ENCODE data around the gene CDKN2A.

DNA sequence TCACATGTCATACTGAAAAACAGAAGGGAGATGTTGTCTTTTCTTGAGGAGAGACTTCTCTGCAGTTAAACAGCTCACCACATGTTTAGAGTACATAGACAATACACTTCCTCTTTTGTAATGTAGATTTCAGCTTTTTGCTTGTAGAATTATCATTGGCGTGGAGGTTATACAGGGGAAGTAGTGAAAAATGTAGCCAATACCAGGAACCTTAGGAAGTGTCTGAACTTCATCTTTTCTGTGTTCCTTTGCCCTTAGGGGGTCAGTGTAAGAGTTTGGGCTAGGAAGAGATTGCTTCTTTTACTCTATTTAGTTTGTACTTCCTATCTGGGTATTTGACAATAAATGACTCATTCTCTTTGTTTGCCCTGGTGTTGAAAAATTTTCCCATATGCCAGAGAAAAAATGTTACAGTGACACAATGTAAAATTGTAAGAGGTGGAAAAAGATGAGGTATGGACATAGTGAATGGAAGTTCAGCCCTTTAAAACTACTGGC, 36.0 kb upstream of the CDKN2A start:
- TF ChIP-seq, protein P1, sequence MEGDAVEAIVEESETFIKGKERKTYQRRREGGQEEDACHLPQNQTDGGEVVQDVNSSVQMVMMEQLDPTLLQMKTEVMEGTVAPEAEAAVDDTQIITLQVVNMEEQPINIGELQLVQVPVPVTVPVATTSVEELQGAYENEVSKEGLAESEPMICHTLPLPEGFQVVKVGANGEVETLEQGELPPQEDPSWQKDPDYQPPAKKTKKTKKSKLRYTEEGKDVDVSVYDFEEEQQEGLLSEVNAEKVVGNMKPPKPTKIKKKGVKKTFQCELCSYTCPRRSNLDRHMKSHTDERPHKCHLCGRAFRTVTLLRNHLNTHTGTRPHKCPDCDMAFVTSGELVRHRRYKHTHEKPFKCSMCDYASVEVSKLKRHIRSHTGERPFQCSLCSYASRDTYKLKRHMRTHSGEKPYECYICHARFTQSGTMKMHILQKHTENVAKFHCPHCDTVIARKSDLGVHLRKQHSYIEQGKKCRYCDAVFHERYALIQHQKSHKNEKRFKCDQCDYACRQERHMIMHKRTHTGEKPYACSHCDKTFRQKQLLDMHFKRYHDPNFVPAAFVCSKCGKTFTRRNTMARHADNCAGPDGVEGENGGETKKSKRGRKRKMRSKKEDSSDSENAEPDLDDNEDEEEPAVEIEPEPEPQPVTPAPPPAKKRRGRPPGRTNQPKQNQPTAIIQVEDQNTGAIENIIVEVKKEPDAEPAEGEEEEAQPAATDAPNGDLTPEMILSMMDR (IDR thresholded peaks at IDR 0.05; ENCODE audit: insufficient read depth, low read length, poor library complexity, severe bottlenecking): no peak
- TF ChIP-seq EZH2phosphoT487 (conservative IDR thresholded peaks at IDR 0.05; ENCODE audit: low read length): no peak
